MCF 10A (cell line): ENCODE data around the gene NRXN3. TPM values are rescaled to one million over a fixed set of nuclear protein-coding genes. Genes with fewer than 3 reads are reported as not detected.

Experiments used
- BruUV-seq: library from RNA; stranded (reverse); fragments of 400-500 nt; replicated peaks from 2 replicates; lab custom pipeline; 2021; lab: Mats Ljungman, UMichigan
- CTCF ChIA-PET: fragments of 300-600 bp; sonication (Branson Sonifier 250); formaldehyde crosslinking; extraction: SDS; loops from one replicate; lab custom pipeline; 2021; ENCODE audit warnings: antibody characterized with exemption, inconsistent platforms; lab: Yijun Ruan, JAX
- POLR2A ChIA-PET: fragments of 300-600, 350-650 bp; sonication (Branson Sonifier 250); formaldehyde crosslinking; extraction: SDS; loops from one replicate; lab custom pipeline; 2020; ENCODE audit warnings: antibody characterized with exemption, inconsistent platforms; lab: Yijun Ruan, JAX
- DNase-seq: peaks from one replicate; pipeline ENCODE4 v3.0.0-alpha.2; 2018; ENCODE audit not compliant: unreplicated experiment
- H3K27ac Mint-ChIP-seq: one replicate; pipeline ENCODE4 v1.8.0; 2022; ENCODE audit warnings: mild to moderate bottlenecking, low read depth, mixed read lengths; ENCODE audit not compliant: unreplicated experiment
- H3K27me3 Mint-ChIP-seq: one replicate; pipeline ENCODE4 v1.8.0; 2022; ENCODE audit warnings: mixed read lengths; ENCODE audit not compliant: insufficient read depth, unreplicated experiment
- H3K36me3 Mint-ChIP-seq: one replicate; pipeline ENCODE4 v1.8.0; 2022; ENCODE audit warnings: mild to moderate bottlenecking, moderate library complexity, mixed read lengths; ENCODE audit not compliant: insufficient read depth, unreplicated experiment
- H3K4me1 Mint-ChIP-seq: one replicate; pipeline ENCODE4 v1.8.0; 2022; ENCODE audit warnings: mixed read lengths; ENCODE audit not compliant: insufficient read depth, unreplicated experiment
- H3K4me3 Mint-ChIP-seq: one replicate; pipeline ENCODE4 v1.8.0; 2022; ENCODE audit warnings: mild to moderate bottlenecking, moderate library complexity, mixed read lengths; ENCODE audit not compliant: unreplicated experiment
- H3K9me3 Mint-ChIP-seq: one replicate; pipeline ENCODE4 v1.8.0; 2022; ENCODE audit warnings: mixed read lengths; ENCODE audit not compliant: unreplicated experiment
- CTCF ChIP-seq: fragments of 200-600 bp; IDR thresholded peaks from one replicate; pipeline ENCODE4 v1.8.0; 2022; ENCODE audit warnings: antibody characterized with exemption, mild to moderate bottlenecking; ENCODE audit not compliant: unreplicated experiment
- intact Hi-C: fragments of 100-400 bp; cut with micrococcal nuclease; formaldehyde crosslinking; loops from 2 replicates; pipeline ENCODE4 v1.14.1; 2022
- total RNA-seq: library from RNA; stranded (reverse); gene quantifications from 2 replicates; pipeline ENCODE4 v1.2.3, GENCODE V29; 2022

NRXN3 gene
- total RNA-seq, 1 experiment from 2014 or later, result not detected

- DNase-seq, result no peak
- CTCF ChIA-PET, result no interaction called here
- no peak for TF ChIP-seq CTCF
- intact Hi-C loops, result no loop called here
- H3K9me3 Mint-ChIP-seq, result no peaks in the 10 kb centered on the region
- POLR2A ChIA-PET, result no interaction called here
- H3K4me3 Mint-ChIP-seq, result no peak overlapping the region
- H3K27ac Mint-ChIP-seq, result no peak overlapping the region
- H3K4me1 Mint-ChIP-seq, result no peaks in the 10 kb centered on the region
- no peaks in the 10 kb centered on the region for H3K36me3 Mint-ChIP-seq
- no TSS peak for BruUV-seq
- peaks cover 56% of the 10 kb centered on the region for H3K27me3 Mint-ChIP-seq
These were observed 1268.6 kb downstream of the NRXN3 start for GRCh38 chr14:79438696-79439342.

- no peaks in the 10 kb centered on the region for H3K36me3 Mint-ChIP-seq
- POLR2A ChIA-PET, result no interaction called here
These were observed 1272.6 kb downstream of the NRXN3 start for GRCh38 chr14:79442786-79443185.

GRCh38 chr14:79443602-79444001 lies 1273.4 kb downstream of the NRXN3 start:
- POLR2A ChIA-PET, result no interaction called here
- no peaks in the 10 kb centered on the region for H3K4me1 Mint-ChIP-seq
- intact Hi-C loops, result no loop called here
- H3K27me3 Mint-ChIP-seq, result peaks cover 36% of the 10 kb centered on the region
- CTCF ChIA-PET, result interaction anchor here (0.7 kb wide), 1 partner anchor 182 kb away, joined by 3 read pairs; no protein-coding TSS in a partner anchor
- no peak for DNase-seq
- TF ChIP-seq CTCF, result no peak
- no peak overlapping the region for H3K4me3 Mint-ChIP-seq
- no peaks in the 10 kb centered on the region for H3K9me3 Mint-ChIP-seq
- H3K36me3 Mint-ChIP-seq, result no peaks in the 10 kb centered on the region
- no TSS peak for BruUV-seq
- no peak overlapping the region for H3K27ac Mint-ChIP-seq

More at GRCh38 chr14:79442786-79443185, 1272.6 kb downstream of the NRXN3 start:
- CTCF ChIA-PET, result no interaction called here
- H3K4me3 Mint-ChIP-seq, result no peak overlapping the region
- no peaks in the 10 kb centered on the region for H3K9me3 Mint-ChIP-seq
- no peak overlapping the region for H3K27ac Mint-ChIP-seq
- no peak for TF ChIP-seq CTCF
- H3K4me1 Mint-ChIP-seq, result no peaks in the 10 kb centered on the region
- BruUV-seq, result no TSS peak
- H3K27me3 Mint-ChIP-seq, result peaks cover 36% of the 10 kb centered on the region
- intact Hi-C loops, result no loop called here
- no peak for DNase-seq

GRCh38 chr14:79448960-79449359 lies 1278.8 kb downstream of the NRXN3 start:
- no peaks in the 10 kb centered on the region for H3K9me3 Mint-ChIP-seq
- intact Hi-C loops, result no loop called here
- H3K4me1 Mint-ChIP-seq, result no peaks in the 10 kb centered on the region
- no TSS peak for BruUV-seq
- H3K36me3 Mint-ChIP-seq, result no peaks in the 10 kb centered on the region
- POLR2A ChIA-PET, result no interaction called here
- CTCF ChIA-PET, result interaction anchor here (0.7 kb wide), 1 partner anchor 439 kb away, joined by 3 read pairs; no protein-coding TSS in a partner anchor
- no peak for TF ChIP-seq CTCF
- H3K27me3 Mint-ChIP-seq, result peaks cover 27% of the 10 kb centered on the region
- no peak overlapping the region for H3K4me3 Mint-ChIP-seq
- no peak for DNase-seq
- H3K27ac Mint-ChIP-seq, result no peak overlapping the region
